Panc1 (cell line): ENCODE results near the gene RRP8. TPM values are rescaled to one million over a fixed set of nuclear protein-coding genes. Genes with fewer than 3 reads are reported as not detected.

Source experiments
- ATAC-seq: fragments of 200-7000 bp; cut with Tn5 transposase; 2 replicates; pipeline ENCODE4 v1.9.1; 2020; ENCODE audit warnings: mild to moderate bottlenecking, moderate library complexity
- BruUV-seq: library from RNA; stranded (reverse); fragments of 400-500 nt; replicated peaks from 2 replicates; lab custom pipeline; 2021; lab: Mats Ljungman, UMichigan
- CTCF ChIA-PET: fragments of 300-600 bp; sonication (Branson Sonifier 250); formaldehyde crosslinking; loops from one replicate; lab custom pipeline; 2022; ENCODE audit warnings: antibody characterized with exemption; lab: Charles Lee
- POLR2A ChIA-PET: fragments of 300-600 bp; sonication (Branson Sonifier 250); formaldehyde crosslinking; loops from one replicate; lab custom pipeline; 2022; ENCODE audit warnings: antibody characterized with exemption; lab: Charles Lee
- DNase-seq: peaks from one replicate; pipeline ENCODE4 v3.0.0-alpha.2; 2010; ENCODE audit warnings: low read depth, low spot score
- H3K27ac ChIP-seq: 2 replicates; pipeline ENCODE4 v1.5.1; 2011; ENCODE audit warnings: mild to moderate bottlenecking, low read length, inconsistent platforms
- H3K27me3 ChIP-seq: fragments of 200-500 bp; sonication (Bioruptor generic); 2 replicates; pipeline ENCODE4 v1.6.0; 2014; ENCODE audit warnings: low read length, inconsistent platforms; ENCODE audit not compliant: control insufficient read depth, insufficient read depth
- H3K36me3 ChIP-seq: fragments of 200-500 bp; sonication (Bioruptor generic); 2 replicates; pipeline ENCODE4 v1.5.1; 2014; ENCODE audit warnings: inconsistent platforms, mild to moderate bottlenecking, low read length, moderate library complexity; ENCODE audit not compliant: control insufficient read depth, insufficient read depth
- H3K4me1 ChIP-seq: 2 replicates; pipeline ENCODE4 v1.5.1; 2011; ENCODE audit warnings: inconsistent platforms, mild to moderate bottlenecking, low read length, moderate library complexity; ENCODE audit not compliant: control insufficient read depth, insufficient read depth
- H3K4me3 ChIP-seq, 2 experiments: 2 replicates each; pipeline ENCODE4 v1.5.1; 2011 to 2012; ENCODE audit warnings: low read depth in 2 of 2, low read length in 2 of 2, mild to moderate bottlenecking in 2 of 2, inconsistent platforms in 1 of 2, moderate library complexity in 1 of 2
- H3K9me3 ChIP-seq: fragments of 200-500 bp; sonication (Bioruptor generic); 2 replicates; pipeline ENCODE4 v1.5.1; 2014; ENCODE audit warnings: low read depth, mild to moderate bottlenecking, inconsistent platforms, low read length, moderate library complexity; ENCODE audit not compliant: control insufficient read depth, insufficient read depth
- CTCF ChIP-seq: fragments of 450-650 bp; IDR thresholded peaks from 2 replicates; pipeline ENCODE4 v1.5.1; 2017; ENCODE audit warnings: mild to moderate bottlenecking
- POLR2AphosphoS5 ChIP-seq: IDR thresholded peaks from 2 replicates; pipeline ENCODE4 v1.6.1; 2012; ENCODE audit warnings: mild to moderate bottlenecking, low read depth, low read length, moderate library complexity
- SIN3A ChIP-seq: IDR thresholded peaks from 2 replicates; pipeline ENCODE4 v1.6.1; 2012; ENCODE audit warnings: low read depth, mild to moderate bottlenecking, low read length, moderate library complexity, borderline replicate concordance; ENCODE audit not compliant: insufficient read depth
- TCF7L2 ChIP-seq: IDR thresholded peaks from 2 replicates; pipeline ENCODE4 v1.6.1; 2011; ENCODE audit warnings: mild to moderate bottlenecking, low read depth, low read length, inconsistent platforms
- in situ Hi-C: cut with HindIII; loops from 2 replicates; pipeline ENCODE4 v1.10.0; 2016; ENCODE audit warnings: low sequenced_read_pairs, low pct_unique_long_range_greater_than_20kb
- intact Hi-C: fragments of 100-400 bp; cut with micrococcal nuclease; formaldehyde crosslinking; loops from one replicate; pipeline ENCODE4 v1.10.0; 2022; ENCODE audit not compliant: unreplicated experiment
- total RNA-seq: library from RNA; stranded (reverse); gene quantifications from one replicate; pipeline ENCODE4 v1.2.1, GENCODE V29; 2021; ENCODE audit not compliant: unreplicated experiment
- TF ChIP-seq, protein P1 (sequence below), 2 experiments: IDR thresholded peaks; 2 replicates each; pipeline ENCODE4 v1.6.1; 2011 to 2012; ENCODE audit warnings: low read depth in 2 of 2, control low read depth in 1 of 2, low read length in 1 of 2, mild to moderate bottlenecking in 1 of 2, moderate library complexity in 1 of 2; ENCODE audit not compliant: insufficient read depth in 1 of 2

Gene RRP8
- total RNA-seq, 1 experiment from 2014 or later = 23.1 TPM

DNA sequence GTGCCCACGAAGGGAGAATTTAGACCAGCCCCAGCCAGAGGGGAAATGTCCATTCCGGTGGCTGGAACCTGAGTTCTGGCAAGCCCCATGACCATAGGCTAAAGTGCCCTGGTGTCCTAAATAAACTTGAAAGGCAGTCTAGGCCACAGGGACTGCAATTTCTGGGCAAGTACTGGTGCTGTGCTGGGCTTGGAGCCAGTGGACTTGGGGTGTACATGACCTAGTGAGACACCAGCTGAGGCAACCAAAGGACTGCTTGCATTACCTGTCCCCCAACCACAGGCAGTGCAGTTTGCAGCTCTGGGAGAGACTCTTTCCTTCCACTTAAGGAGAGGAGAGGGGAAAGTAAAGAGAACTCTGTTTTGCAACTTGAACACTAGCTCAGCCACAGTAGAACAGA is 23.7 kb downstream of the RRP8 start:
- Histone ChIP-seq H3K27me3 (no peaks in the 10 kb centered on the region), H3K4me1 (no peaks in the 10 kb centered on the region), H3K9me3 (no peaks in the 10 kb centered on the region; the same call in 1 of the 2 replicates), H3K27ac (no peak overlapping the region), H3K4me3 (no peak overlapping the region), H3K36me3 (no peaks in the 10 kb centered on the region)
- ATAC-seq (no peak), DNase-seq (no peak)
- BruUV-seq = no TSS peak
- TF ChIP-seq, protein P1, sequence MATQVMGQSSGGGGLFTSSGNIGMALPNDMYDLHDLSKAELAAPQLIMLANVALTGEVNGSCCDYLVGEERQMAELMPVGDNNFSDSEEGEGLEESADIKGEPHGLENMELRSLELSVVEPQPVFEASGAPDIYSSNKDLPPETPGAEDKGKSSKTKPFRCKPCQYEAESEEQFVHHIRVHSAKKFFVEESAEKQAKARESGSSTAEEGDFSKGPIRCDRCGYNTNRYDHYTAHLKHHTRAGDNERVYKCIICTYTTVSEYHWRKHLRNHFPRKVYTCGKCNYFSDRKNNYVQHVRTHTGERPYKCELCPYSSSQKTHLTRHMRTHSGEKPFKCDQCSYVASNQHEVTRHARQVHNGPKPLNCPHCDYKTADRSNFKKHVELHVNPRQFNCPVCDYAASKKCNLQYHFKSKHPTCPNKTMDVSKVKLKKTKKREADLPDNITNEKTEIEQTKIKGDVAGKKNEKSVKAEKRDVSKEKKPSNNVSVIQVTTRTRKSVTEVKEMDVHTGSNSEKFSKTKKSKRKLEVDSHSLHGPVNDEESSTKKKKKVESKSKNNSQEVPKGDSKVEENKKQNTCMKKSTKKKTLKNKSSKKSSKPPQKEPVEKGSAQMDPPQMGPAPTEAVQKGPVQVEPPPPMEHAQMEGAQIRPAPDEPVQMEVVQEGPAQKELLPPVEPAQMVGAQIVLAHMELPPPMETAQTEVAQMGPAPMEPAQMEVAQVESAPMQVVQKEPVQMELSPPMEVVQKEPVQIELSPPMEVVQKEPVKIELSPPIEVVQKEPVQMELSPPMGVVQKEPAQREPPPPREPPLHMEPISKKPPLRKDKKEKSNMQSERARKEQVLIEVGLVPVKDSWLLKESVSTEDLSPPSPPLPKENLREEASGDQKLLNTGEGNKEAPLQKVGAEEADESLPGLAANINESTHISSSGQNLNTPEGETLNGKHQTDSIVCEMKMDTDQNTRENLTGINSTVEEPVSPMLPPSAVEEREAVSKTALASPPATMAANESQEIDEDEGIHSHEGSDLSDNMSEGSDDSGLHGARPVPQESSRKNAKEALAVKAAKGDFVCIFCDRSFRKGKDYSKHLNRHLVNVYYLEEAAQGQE (IDR thresholded peaks at IDR 0.05; ENCODE audit: insufficient read depth in 1 of 2, low read depth in 2 of 2, low read length in 1 of 2) = no peak
- TF ChIP-seq SIN3A (no peak), POLR2AphosphoS5 (no peak), CTCF (no peak), TCF7L2 (no peak)
- ChIA-PET CTCF (no interaction called here), POLR2A (no interaction called here)
- intact Hi-C loops = no loop called here
- in situ Hi-C loops = no loop called here

GRCh38 chr11:6578134-6578533 is 25.3 kb downstream of the RRP8 start:
- in situ Hi-C loops = no loop called here
- no peak overlapping the region for H3K27ac ChIP-seq
- intact Hi-C loops = no loop called here
- ATAC-seq = no peak
- H3K4me1 ChIP-seq = no peaks in the 10 kb centered on the region
- ChIA-PET CTCF (no interaction called here), POLR2A (interaction anchor here (0.7 kb wide), 3 partner anchors 9 to 1070 kb away, joined by 3 read pairs; no protein-coding TSS in a partner anchor)
- no peak for TF ChIP-seq POLR2AphosphoS5
- TF ChIP-seq SIN3A = no peak
- TF ChIP-seq TCF7L2 = no peak
- TF ChIP-seq, protein P1 (IDR thresholded peaks at IDR 0.05; ENCODE audit: insufficient read depth in 1 of 2, low read depth in 2 of 2, low read length in 1 of 2) = no peak
- TF ChIP-seq CTCF = no peak
- H3K9me3 ChIP-seq = no peaks in the 10 kb centered on the region
- no peaks in the 10 kb centered on the region for H3K27me3 ChIP-seq
- DNase-seq = no peak
- no peaks in the 10 kb centered on the region for H3K36me3 ChIP-seq
- no TSS peak for BruUV-seq
- no peak overlapping the region for H3K4me3 ChIP-seq
